ENCODE data around the gene SLC45A3.

Gene SLC45A3

DNA sequence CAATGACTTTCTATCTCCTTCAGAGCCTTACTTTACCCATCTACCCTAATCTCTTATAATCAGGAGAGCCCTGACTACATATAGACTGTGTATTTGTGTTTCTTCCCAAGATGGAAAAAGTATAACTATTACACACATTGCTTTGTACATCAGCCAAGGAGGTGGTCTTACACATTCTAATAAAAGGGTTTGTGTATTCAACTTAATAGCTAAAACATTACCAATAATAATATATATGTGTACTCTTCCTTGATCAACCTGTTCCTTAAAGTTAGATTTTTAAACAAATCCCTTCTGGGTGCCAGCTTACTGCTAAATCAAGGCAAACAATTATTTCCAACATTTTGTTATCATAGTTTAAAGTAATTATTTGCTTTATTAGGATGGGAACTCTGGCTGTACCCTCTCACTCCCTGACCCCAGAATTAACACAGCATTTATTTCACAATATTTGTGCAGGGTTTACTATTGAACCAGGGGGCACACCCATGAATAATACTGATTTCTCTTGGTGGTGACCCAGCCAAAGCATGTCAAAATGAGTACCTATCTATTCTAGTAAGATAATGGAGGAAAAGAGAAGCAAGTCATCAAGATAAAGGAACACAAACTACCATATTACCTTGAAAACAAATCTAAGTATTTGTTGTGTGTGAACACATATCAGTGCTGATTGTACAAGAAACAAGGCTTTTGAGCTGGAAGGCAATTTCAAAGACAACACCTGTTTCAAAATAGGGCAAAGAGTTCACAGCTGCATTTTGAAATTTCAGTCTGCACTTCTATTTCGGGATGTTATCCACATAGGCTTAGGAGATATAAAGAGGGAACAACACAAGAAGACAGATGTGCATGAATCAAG, 30.1 kb upstream of the SLC45A3 start:
- Histone ChIP-seq H3K27me3 (ENCODE audit: insufficient read depth, poor library complexity, severe bottlenecking) (no peaks in the 10 kb centered on the region), H3K4me3 (replicated peaks; ENCODE audit: insufficient read depth, low read length) (no peak overlapping the region), H3K27ac (replicated peaks) (no peak overlapping the region)
- TF ChIP-seq, protein P1, sequence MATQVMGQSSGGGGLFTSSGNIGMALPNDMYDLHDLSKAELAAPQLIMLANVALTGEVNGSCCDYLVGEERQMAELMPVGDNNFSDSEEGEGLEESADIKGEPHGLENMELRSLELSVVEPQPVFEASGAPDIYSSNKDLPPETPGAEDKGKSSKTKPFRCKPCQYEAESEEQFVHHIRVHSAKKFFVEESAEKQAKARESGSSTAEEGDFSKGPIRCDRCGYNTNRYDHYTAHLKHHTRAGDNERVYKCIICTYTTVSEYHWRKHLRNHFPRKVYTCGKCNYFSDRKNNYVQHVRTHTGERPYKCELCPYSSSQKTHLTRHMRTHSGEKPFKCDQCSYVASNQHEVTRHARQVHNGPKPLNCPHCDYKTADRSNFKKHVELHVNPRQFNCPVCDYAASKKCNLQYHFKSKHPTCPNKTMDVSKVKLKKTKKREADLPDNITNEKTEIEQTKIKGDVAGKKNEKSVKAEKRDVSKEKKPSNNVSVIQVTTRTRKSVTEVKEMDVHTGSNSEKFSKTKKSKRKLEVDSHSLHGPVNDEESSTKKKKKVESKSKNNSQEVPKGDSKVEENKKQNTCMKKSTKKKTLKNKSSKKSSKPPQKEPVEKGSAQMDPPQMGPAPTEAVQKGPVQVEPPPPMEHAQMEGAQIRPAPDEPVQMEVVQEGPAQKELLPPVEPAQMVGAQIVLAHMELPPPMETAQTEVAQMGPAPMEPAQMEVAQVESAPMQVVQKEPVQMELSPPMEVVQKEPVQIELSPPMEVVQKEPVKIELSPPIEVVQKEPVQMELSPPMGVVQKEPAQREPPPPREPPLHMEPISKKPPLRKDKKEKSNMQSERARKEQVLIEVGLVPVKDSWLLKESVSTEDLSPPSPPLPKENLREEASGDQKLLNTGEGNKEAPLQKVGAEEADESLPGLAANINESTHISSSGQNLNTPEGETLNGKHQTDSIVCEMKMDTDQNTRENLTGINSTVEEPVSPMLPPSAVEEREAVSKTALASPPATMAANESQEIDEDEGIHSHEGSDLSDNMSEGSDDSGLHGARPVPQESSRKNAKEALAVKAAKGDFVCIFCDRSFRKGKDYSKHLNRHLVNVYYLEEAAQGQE (IDR thresholded peaks at IDR 0.05; ENCODE audit: insufficient replicate concordance, low read depth), result no peak
- TF ChIP-seq GABPA (IDR thresholded peaks at IDR 0.05; ENCODE audit: low read depth), result no peak
- no peak for TF ChIP-seq CTCF (IDR thresholded peaks at IDR 0.05; ENCODE audit: insufficient read depth, low read length)
- no peak for TF ChIP-seq POLR2AphosphoS5 (IDR thresholded peaks at IDR 0.05; ENCODE audit: low read depth)
- TF ChIP-seq SPI1 (IDR thresholded peaks at IDR 0.05; ENCODE audit: borderline replicate concordance, low read depth), result no peak
- DNase-seq (ENCODE audit: low read depth in 1 of 2, low spot score in 1 of 2), result no peak

- no peak overlapping the region for H3K27ac ChIP-seq (replicated peaks)
Measured at GRCh38 chr1:205709640-205710039, 29.3 kb upstream of the SLC45A3 start.

DNA sequence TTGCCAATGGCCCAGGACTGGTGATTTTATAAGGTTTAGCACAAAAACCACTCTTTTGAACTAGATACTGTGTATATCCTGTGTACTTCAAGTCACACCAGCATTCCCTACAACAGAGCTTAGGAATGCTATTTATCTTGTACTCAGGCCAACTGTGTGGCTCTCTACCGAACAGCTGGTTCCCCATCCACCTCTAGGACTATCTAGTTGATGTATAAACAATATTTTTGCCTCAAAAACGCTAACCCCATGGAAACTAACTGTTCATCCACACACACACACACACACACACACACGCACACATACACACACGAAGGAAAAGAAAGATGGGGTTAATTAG, 28.7 kb upstream of the SLC45A3 start:
- Histone ChIP-seq H3K27ac (replicated peaks) (no peak overlapping the region), H3K4me3 (replicated peaks; ENCODE audit: insufficient read depth, low read length) (no peak overlapping the region), H3K27me3 (ENCODE audit: insufficient read depth, poor library complexity, severe bottlenecking) (no peaks in the 10 kb centered on the region)
- no peak for DNase-seq (ENCODE audit: low read depth in 1 of 2, low spot score in 1 of 2)
- no peak for TF ChIP-seq CTCF (IDR thresholded peaks at IDR 0.05; ENCODE audit: insufficient read depth, low read length)
- no peak for TF ChIP-seq SPI1 (IDR thresholded peaks at IDR 0.05; ENCODE audit: borderline replicate concordance, low read depth)
- TF ChIP-seq, protein P1 (IDR thresholded peaks at IDR 0.05; ENCODE audit: insufficient replicate concordance, low read depth), result no peak
- TF ChIP-seq POLR2AphosphoS5 (IDR thresholded peaks at IDR 0.05; ENCODE audit: low read depth), result no peak
- no peak for TF ChIP-seq GABPA (IDR thresholded peaks at IDR 0.05; ENCODE audit: low read depth)

More at GRCh38 chr1:205709640-205710039, 29.3 kb upstream of the SLC45A3 start:
- DNase-seq (ENCODE audit: low read depth in 1 of 2, low spot score in 1 of 2), result no peak
- Histone ChIP-seq H3K27me3 (ENCODE audit: insufficient read depth, poor library complexity, severe bottlenecking) (no peaks in the 10 kb centered on the region), H3K4me3 (replicated peaks; ENCODE audit: insufficient read depth, low read length) (no peak overlapping the region)
- no peak for TF ChIP-seq GABPA (IDR thresholded peaks at IDR 0.05; ENCODE audit: low read depth)
- no peak for TF ChIP-seq SPI1 (IDR thresholded peaks at IDR 0.05; ENCODE audit: borderline replicate concordance, low read depth)
- TF ChIP-seq, protein P1 (IDR thresholded peaks at IDR 0.05; ENCODE audit: insufficient replicate concordance, low read depth), result no peak
- TF ChIP-seq POLR2AphosphoS5 (IDR thresholded peaks at IDR 0.05; ENCODE audit: low read depth), result no peak
- no peak for TF ChIP-seq CTCF (IDR thresholded peaks at IDR 0.05; ENCODE audit: insufficient read depth, low read length)
